GM23338 (cell line): ENCODE data around the gene NEURL1. TPM values are rescaled to one million over a fixed set of nuclear protein-coding genes. Genes with fewer than 3 reads are reported as not detected.

ENCODE experiments used
- ATAC-seq: fragments of 200-7000 bp; cut with Tn5 transposase; 3 replicates; pipeline ENCODE4 v1.9.1; 2020
- DNase-seq: peaks from one replicate; pipeline ENCODE4 v3.0.0-alpha.2; 2015; ENCODE audit warnings: low spot score
- H2AFZ ChIP-seq: fragments of 200-600 bp; sonication (generic); 2 replicates; pipeline ENCODE4 v1.8.0; 2016; ENCODE audit warnings: antibody characterized with exemption, mild to moderate bottlenecking, moderate library complexity
- H3F3A ChIP-seq: fragments of 200-600 bp; sonication (generic); replicated peaks from 2 replicates; pipeline ENCODE4 v1.8.0; 2017; ENCODE audit warnings: antibody characterized with exemption, mixed run types, low read depth
- H3K27ac ChIP-seq: fragments of 200-600 bp; sonication (generic); 2 replicates; pipeline ENCODE4 v1.6.1; 2016; ENCODE audit warnings: low read depth
- H3K27me3 ChIP-seq: fragments of 200-600 bp; sonication (generic); 2 replicates; pipeline ENCODE4 v1.8.0; 2016; ENCODE audit warnings: mild to moderate bottlenecking, mixed run types, moderate library complexity; ENCODE audit not compliant: insufficient read depth
- H3K36me3 ChIP-seq: fragments of 200-600 bp; sonication (generic); 2 replicates; pipeline ENCODE4 v1.8.0; 2016; ENCODE audit warnings: mild to moderate bottlenecking; ENCODE audit not compliant: insufficient read depth
- H3K4me1 ChIP-seq: fragments of 200-600 bp; sonication (generic); 2 replicates; pipeline ENCODE4 v1.8.0; 2016; ENCODE audit warnings: mild to moderate bottlenecking, moderate library complexity; ENCODE audit not compliant: insufficient read depth
- H3K4me2 ChIP-seq: fragments of 200-600 bp; sonication (generic); 2 replicates; pipeline ENCODE4 v1.7.1; 2017; ENCODE audit warnings: mixed run types
- H3K4me3 ChIP-seq: fragments of 200-600 bp; sonication (generic); 2 replicates; pipeline ENCODE4 v1.6.1; 2016; ENCODE audit warnings: mixed run types
- H3K79me2 ChIP-seq: fragments of 200-600 bp; sonication (generic); replicated peaks from 2 replicates; pipeline ENCODE4 v1.8.0; 2017; ENCODE audit warnings: mild to moderate bottlenecking; ENCODE audit not compliant: insufficient read depth
- H3K9me2 ChIP-seq: fragments of 200-600 bp; sonication (generic); 2 replicates; pipeline ENCODE4 v1.8.0; 2017; ENCODE audit not compliant: insufficient read depth
- H4K20me1 ChIP-seq: fragments of 200-600 bp; sonication (generic); replicated peaks from 2 replicates; pipeline ENCODE4 v1.8.0; 2017; ENCODE audit warnings: mild to moderate bottlenecking; ENCODE audit not compliant: insufficient read depth
- H3K27ac Mint-ChIP-seq: 2 replicates; pipeline ENCODE4 v1.8.0; 2020; ENCODE audit warnings: inconsistent platforms, mild to moderate bottlenecking, moderate library complexity, mixed read lengths
- H3K27me3 Mint-ChIP-seq: 3 replicates; pipeline ENCODE4 v1.8.0; 2022; ENCODE audit warnings: low read depth, mild to moderate bottlenecking, moderate library complexity, mixed read lengths, inconsistent platforms; ENCODE audit not compliant: insufficient read depth, poor library complexity
- H3K36me3 Mint-ChIP-seq: 3 replicates; pipeline ENCODE4 v1.8.0; 2021; ENCODE audit warnings: low read depth, mild to moderate bottlenecking, inconsistent platforms, moderate library complexity, mixed read lengths
- H3K4me1 Mint-ChIP-seq: 3 replicates; pipeline ENCODE4 v1.8.0; 2020; ENCODE audit warnings: mild to moderate bottlenecking, inconsistent platforms, mixed read lengths
- H3K4me3 Mint-ChIP-seq: 3 replicates; pipeline ENCODE4 v1.8.0; 2021; ENCODE audit warnings: moderate library complexity, mild to moderate bottlenecking, inconsistent platforms, mixed read lengths
- H3K9me3 Mint-ChIP-seq: 3 replicates; pipeline ENCODE4 v1.8.0; 2020; ENCODE audit warnings: moderate library complexity, mild to moderate bottlenecking, inconsistent platforms, mixed read lengths
- CREB1 ChIP-seq: fragments of 250-450 bp; sonication (Bioruptor Pico); IDR thresholded peaks from 2 replicates; pipeline ENCODE4 v1.5.0; 2020; ENCODE audit warnings: low read depth, mild to moderate bottlenecking, moderate library complexity
- ETS1 ChIP-seq: IDR thresholded peaks from 2 replicates; pipeline ENCODE4 v1.6.1; 2016; ENCODE audit warnings: antibody characterized with exemption
- EZH2 ChIP-seq: fragments of 200-600 bp; sonication (generic); IDR thresholded peaks from one replicate; pipeline ENCODE4 v1.8.0; 2017; ENCODE audit warnings: antibody characterized with exemption, mild to moderate bottlenecking, low read depth; ENCODE audit not compliant: unreplicated experiment
- EZH2phosphoT487 ChIP-seq: fragments of 200-600 bp; sonication (generic); IDR thresholded peaks from one replicate; pipeline ENCODE4 v1.8.1; 2018; ENCODE audit warnings: antibody characterized with exemption; ENCODE audit not compliant: unreplicated experiment
- JUNB ChIP-seq: IDR thresholded peaks from one replicate; pipeline ENCODE4 v1.6.1; 2016; ENCODE audit warnings: antibody characterized with exemption; ENCODE audit not compliant: unreplicated experiment
- POLR2AphosphoS5 ChIP-seq: IDR thresholded peaks from 2 replicates; pipeline ENCODE4 v1.6.1; 2016; ENCODE audit warnings: antibody characterized with exemption, low read depth
- REST ChIP-seq: IDR thresholded peaks from one replicate; pipeline ENCODE4 v1.6.1; 2018; ENCODE audit warnings: antibody characterized with exemption; ENCODE audit not compliant: unreplicated experiment
- ZNF114 ChIP-seq: fragments of 250-450 bp; sonication (Bioruptor Pico); IDR thresholded peaks from 2 replicates; pipeline ENCODE4 v1.5.0; 2020; ENCODE audit warnings: mild to moderate bottlenecking, moderate library complexity
- ZNF462 ChIP-seq: fragments of 250-450 bp; sonication (Bioruptor Pico); IDR thresholded peaks from 2 replicates; pipeline ENCODE4 v1.5.0; 2020; ENCODE audit warnings: mild to moderate bottlenecking, moderate library complexity
- polyA plus RNA-seq: library from polyadenylated mRNA; unstranded; fragments of >200 nt; fragmentation: Nextera tagmentation; extraction: Ambion mirVana; gene quantifications from 2 replicates; pipeline ENCODE4 v1.2.1, GENCODE V29; 2016
- total RNA-seq: library from RNA; depleted of rRNA; stranded (reverse); fragments of >200 nt; shearing (Covaris generic); gene quantifications from 2 replicates; pipeline ENCODE4 v1.2.3, GENCODE V29; 2014

NEURL1 gene
- total and polyA plus RNA-seq, 2 experiments from 2014 or later = 0.82 to 1.1 TPM

GRCh38 chr10:103575416-103576075 is 82.0 kb downstream of the NEURL1 start:
- Mint-ChIP-seq H3K4me1 (no peaks in the 10 kb centered on the region), H3K27ac (no peak overlapping the region), H3K36me3 (no peaks in the 10 kb centered on the region), H3K27me3 (peaks cover 5% of the 10 kb centered on the region), H3K9me3 (no peaks in the 10 kb centered on the region), H3K4me3 (no peak overlapping the region)
- Histone ChIP-seq H3K9me2 (no peaks in the 10 kb centered on the region), H3K36me3 (no peaks in the 10 kb centered on the region), H3K27me3 (no peaks in the 10 kb centered on the region), H3K27ac (no peak overlapping the region), H3K4me1 (no peaks in the 10 kb centered on the region), H3K4me2 (no peak overlapping the region), H3K79me2 (no peaks in the 10 kb centered on the region), H3K4me3 (no peak overlapping the region), H2AFZ (no peak overlapping the region), H4K20me1 (no peaks in the 10 kb centered on the region), H3F3A (no peaks in the 10 kb centered on the region)
- no peak for DNase-seq
- ATAC-seq = no peak
- no peak for TF ChIP-seq ZNF114 (CRISPR knock-in tag)
- TF ChIP-seq POLR2AphosphoS5 = no peak
- TF ChIP-seq ETS1 = no peak
- TF ChIP-seq JUNB = no peak
- TF ChIP-seq REST = no peak
- TF ChIP-seq EZH2 = no peak
- TF ChIP-seq CREB1 (CRISPR knock-in tag) = no peak
- no peak for TF ChIP-seq ZNF462 (CRISPR knock-in tag)
- TF ChIP-seq EZH2phosphoT487 = no peak
